ENCODE data around the gene CDC27. TPM values are rescaled to one million over a fixed set of nuclear protein-coding genes. Genes with fewer than 3 reads are reported as not detected.
"Not testable (repeated sequence)": the region's sequence is repeated elsewhere in the genome, so short reads cannot be mapped to it uniquely, and the experiment has no call there.

CDC27 gene
- total and polyA plus RNA-seq, 9 donors, result 31.3 to 61.9 (median 48.6) TPM

GRCh38 chr17:47077576-47077975 is 111.5 kb downstream of the CDC27 start:
- Histone ChIP-seq H3K4me1 (ENCODE audit: control insufficient read depth, insufficient read depth, low read length) (peaks cover 2% of the 10 kb centered on the region), H3K36me3 (ENCODE audit: control insufficient read depth, insufficient read depth, low read length) (peaks cover 6% of the 10 kb centered on the region), H3K4me3 (ENCODE audit: low read length) (no peak overlapping the region), H3K27me3 (ENCODE audit: control insufficient read depth, insufficient read depth, low read length) (no peaks in the 10 kb centered on the region), H3K9me3 (replicated peaks; ENCODE audit: control insufficient read depth, low read depth, low read length) (no peaks in the 10 kb centered on the region), H3K27ac (ENCODE audit: low read length) (no peak overlapping the region)
- no CpG with 5 or more reads among the region's 2 CpGs for WGBS (ENCODE audit: insufficient coverage)
- no peak for DNase-seq

GRCh38 chr17:47076171-47076570 is 112.9 kb downstream of the CDC27 start:
- Histone ChIP-seq H3K27me3 (ENCODE audit: control insufficient read depth, insufficient read depth, low read length) (no peaks in the 10 kb centered on the region), H3K36me3 (ENCODE audit: control insufficient read depth, insufficient read depth, low read length) (peaks cover 2% of the 10 kb centered on the region), H3K27ac (ENCODE audit: low read length) (no peak overlapping the region), H3K9me3 (replicated peaks; ENCODE audit: control insufficient read depth, low read depth, low read length) (no peaks in the 10 kb centered on the region), H3K4me1 (ENCODE audit: control insufficient read depth, insufficient read depth, low read length) (peaks cover 2% of the 10 kb centered on the region), H3K4me3 (ENCODE audit: low read length) (no peak overlapping the region)
- no peak for DNase-seq
- no CpG with 5 or more reads among the region's 1 CpG for WGBS (ENCODE audit: insufficient coverage)

- H3K36me3 ChIP-seq (ENCODE audit: control insufficient read depth, insufficient read depth, low read length); DNase-seq; H3K27me3 ChIP-seq (ENCODE audit: control insufficient read depth, insufficient read depth, low read length); H3K4me3 ChIP-seq (ENCODE audit: low read length); H3K9me3 ChIP-seq (replicated peaks; ENCODE audit: control insufficient read depth, low read depth, low read length); H3K27ac ChIP-seq (ENCODE audit: low read length); H3K4me1 ChIP-seq (ENCODE audit: control insufficient read depth, insufficient read depth, low read length): not testable (repeated sequence)
- WGBS (ENCODE audit: insufficient coverage), result no CpG with 5 or more reads among the region's 1 CpG
Observed at GRCh38 chr17:47074361-47074760, 114.7 kb downstream of the CDC27 start.

- not testable (repeated sequence) for H3K27ac ChIP-seq (ENCODE audit: low read length); H3K9me3 ChIP-seq (replicated peaks; ENCODE audit: control insufficient read depth, low read depth, low read length); H3K27me3 ChIP-seq (ENCODE audit: control insufficient read depth, insufficient read depth, low read length); H3K4me1 ChIP-seq (ENCODE audit: control insufficient read depth, insufficient read depth, low read length); H3K36me3 ChIP-seq (ENCODE audit: control insufficient read depth, insufficient read depth, low read length); DNase-seq; H3K4me3 ChIP-seq (ENCODE audit: low read length)
- WGBS (ENCODE audit: insufficient coverage), result 93% methylated on average over 3 of the region's 4 CpGs
Observed at GRCh38 chr17:47073629-47074028, 115.5 kb downstream of the CDC27 start.

- peaks cover 2% of the 10 kb centered on the region for H3K36me3 ChIP-seq (ENCODE audit: control insufficient read depth, insufficient read depth, low read length)
- peaks cover 5% of the 10 kb centered on the region for H3K4me1 ChIP-seq (ENCODE audit: control insufficient read depth, insufficient read depth, low read length)
- peak; percentile 73 for DNase-seq
- H3K27me3 ChIP-seq (ENCODE audit: control insufficient read depth, insufficient read depth, low read length), result no peaks in the 10 kb centered on the region
- H3K27ac ChIP-seq (ENCODE audit: low read length), result peak overlapping the region; percentile 13
- WGBS (ENCODE audit: insufficient coverage), result no CpG with 5 or more reads among the region's 5 CpGs
- no peaks in the 10 kb centered on the region for H3K9me3 ChIP-seq (replicated peaks; ENCODE audit: control insufficient read depth, low read depth, low read length)
- no peak overlapping the region for H3K4me3 ChIP-seq (ENCODE audit: low read length)
Observed at GRCh38 chr17:47072886-47073285, 116.2 kb downstream of the CDC27 start.

- not testable (repeated sequence) for H3K27me3 ChIP-seq (ENCODE audit: control insufficient read depth, insufficient read depth, low read length); H3K4me3 ChIP-seq (ENCODE audit: low read length); H3K36me3 ChIP-seq (ENCODE audit: control insufficient read depth, insufficient read depth, low read length); H3K4me1 ChIP-seq (ENCODE audit: control insufficient read depth, insufficient read depth, low read length); H3K9me3 ChIP-seq (replicated peaks; ENCODE audit: control insufficient read depth, low read depth, low read length); H3K27ac ChIP-seq (ENCODE audit: low read length); DNase-seq
- no CpG with 5 or more reads among the region's 2 CpGs for WGBS (ENCODE audit: insufficient coverage)
Observed at GRCh38 chr17:47071171-47071570, 117.9 kb downstream of the CDC27 start.

- not testable (repeated sequence) for H3K36me3 ChIP-seq (ENCODE audit: control insufficient read depth, insufficient read depth, low read length); H3K4me3 ChIP-seq (ENCODE audit: low read length); H3K9me3 ChIP-seq (replicated peaks; ENCODE audit: control insufficient read depth, low read depth, low read length); H3K27ac ChIP-seq (ENCODE audit: low read length); H3K4me1 ChIP-seq (ENCODE audit: control insufficient read depth, insufficient read depth, low read length); H3K27me3 ChIP-seq (ENCODE audit: control insufficient read depth, insufficient read depth, low read length); DNase-seq
- WGBS (ENCODE audit: insufficient coverage), result 70% methylated on average over 2 of the region's 4 CpGs
Observed at GRCh38 chr17:47070266-47070665, 118.8 kb downstream of the CDC27 start.

Other genes starting within 250 kb of the CDC27 start
- gene RPRML, start 210.0 kb downstream of the CDC27 start, total RNA-seq, result 0.09 TPM
- under 1 TPM in 7 of 8 donors, not detected in 1; 0.16 to 0.46 (median 0.35) TPM for gene RPRML, start 210.0 kb downstream of the CDC27 start, polyA plus RNA-seq (ENCODE audit: insufficient read depth in 1 of 8, insufficient read length in 8 of 8, low replicate concordance in 1 of 8)
- gene MYL4, start 20.1 kb upstream of the CDC27 start, total RNA-seq, result 1,072 TPM
- 1,000 to 10,000 TPM; 1,072 to 1,940 (median 1,618) TPM for gene MYL4, start 20.1 kb upstream of the CDC27 start, polyA plus RNA-seq (ENCODE audit: insufficient read depth in 1 of 8, insufficient read length in 8 of 8, low replicate concordance in 1 of 8)
- gene ITGB3, start 64.5 kb upstream of the CDC27 start, total RNA-seq, result 16.5 TPM
- gene ITGB3, start 64.5 kb upstream of the CDC27 start, polyA plus RNA-seq (ENCODE audit: insufficient read depth in 1 of 8, insufficient read length in 8 of 8, low replicate concordance in 1 of 8), result 10 to 100 TPM in 6 of 8 donors, 1 to 10 TPM in 2; 7.9 to 19.1 (median 14.6) TPM
- 6.9 TPM for gene EFCAB13, start 134.7 kb upstream of the CDC27 start, total RNA-seq
- gene EFCAB13, start 134.7 kb upstream of the CDC27 start, polyA plus RNA-seq (ENCODE audit: insufficient read depth in 1 of 8, insufficient read length in 8 of 8, low replicate concordance in 1 of 8), result 1 to 10 TPM; 1.5 to 6.6 (median 3.4) TPM

All from muscle of leg (tissue), 11 donors.